H1 (cell line): ENCODE results near the gene PLCL2. TPM values are rescaled to one million over a fixed set of nuclear protein-coding genes. Genes with fewer than 3 reads are reported as not detected.

Experiments used
- CTCF ChIA-PET: fragments of 300-600 bp; sonication (Branson Sonifier 250); formaldehyde crosslinking; loops from one replicate; lab custom pipeline; 2021; ENCODE audit not compliant: partially characterized antibody; lab: Charles Lee
- POLR2A ChIA-PET: fragments of 300-600 bp; sonication (Branson Sonifier 250); formaldehyde crosslinking; loops from one replicate; lab custom pipeline; 2021; ENCODE audit warnings: inconsistent platforms; ENCODE audit not compliant: partially characterized antibody; lab: Charles Lee
- DNase-seq, 2 experiments: peaks; one replicate each; pipeline versions ENCODE4 v3.0.0 to v3.0.0-alpha.2; 2010 to 2022; ENCODE audit warnings: low spot score in 2 of 2, low read depth in 1 of 2, mixed read lengths in 1 of 2
- FAIRE-seq: peaks from 2 replicates; lab custom pipeline; 2011; peaks lifted over from hg19 to GRCh38; lab: Jason Lieb, UNC
- H2AFZ ChIP-seq: 2 replicates; pipeline ENCODE4 v1.8.1; 2012; ENCODE audit warnings: low read length, inconsistent platforms
- H2AK5ac ChIP-seq: 2 replicates; pipeline ENCODE4 v1.6.1; 2013; ENCODE audit warnings: low read depth, low read length
- H2BK120ac ChIP-seq: replicated peaks from 2 replicates; pipeline ENCODE3; 2013; ENCODE audit warnings: low read depth, low read length, inconsistent platforms
- H2BK12ac ChIP-seq: 2 replicates; pipeline ENCODE4 v1.6.1; 2013; ENCODE audit warnings: low read depth, low read length
- H2BK15ac ChIP-seq: 2 replicates; pipeline ENCODE4 v1.6.1; 2013; ENCODE audit warnings: low read length
- H2BK20ac ChIP-seq: 2 replicates; pipeline ENCODE4 v1.6.1; 2013; ENCODE audit warnings: low read length
- H2BK5ac ChIP-seq: 2 replicates; pipeline ENCODE4 v1.6.1; 2013; ENCODE audit warnings: low read depth, low read length
- H3K14ac ChIP-seq: 2 replicates; pipeline ENCODE4 v1.6.1; 2013; ENCODE audit warnings: inconsistent platforms; ENCODE audit not compliant: insufficient read length
- H3K18ac ChIP-seq: 2 replicates; pipeline ENCODE4 v1.6.1; 2013; ENCODE audit warnings: low read length; ENCODE audit errors: extremely low read depth
- H3K23ac ChIP-seq: 2 replicates; pipeline ENCODE4 v1.6.1; 2013; ENCODE audit warnings: inconsistent platforms; ENCODE audit not compliant: insufficient read length
- H3K23me2 ChIP-seq: 2 replicates; pipeline ENCODE4 v1.6.1; 2013; ENCODE audit warnings: low read depth, low read length
- H3K27ac ChIP-seq: 2 replicates; pipeline ENCODE4 v1.6.1; 2011; ENCODE audit warnings: low read depth, low read length, inconsistent platforms
- H3K27me3 ChIP-seq, 4 experiments: replicated peaks in 1 of 4; 1 replicate in 1 of 4; 2 replicates in 3 of 4; pipeline versions ENCODE4 v1.6.1 to v1.8.1; 2011 to 2013; ENCODE audit warnings: low read length in 3 of 4, mild to moderate bottlenecking in 3 of 4, inconsistent platforms in 2 of 4, mixed read lengths in 2 of 4, moderate library complexity in 1 of 4; ENCODE audit not compliant: control insufficient read depth in 3 of 4, insufficient read depth in 3 of 4; ENCODE audit errors: extremely low read depth in 1 of 4
- H3K36me3 ChIP-seq, 4 experiments: 2 replicates each; pipeline versions ENCODE4 v1.6.1 to v1.8.1; 2011 to 2013; ENCODE audit warnings: mild to moderate bottlenecking in 4 of 4, low read length in 3 of 4, moderate library complexity in 2 of 4, control low read depth in 1 of 4, inconsistent platforms in 1 of 4; ENCODE audit not compliant: insufficient read depth in 4 of 4, control insufficient read depth in 2 of 4
- H3K4ac ChIP-seq: replicated peaks from 2 replicates; pipeline ENCODE3; 2013; ENCODE audit warnings: low read length, low read depth, mixed read lengths, inconsistent platforms; ENCODE audit not compliant: insufficient read length
- H3K4me1 ChIP-seq, 4 experiments: replicated peaks in 1 of 4; 1 replicate in 1 of 4; 2 replicates in 3 of 4; pipeline versions ENCODE4 v1.6.1 to v1.8.1; 2011 to 2013; ENCODE audit warnings: low read length in 3 of 4, inconsistent platforms in 2 of 4, mixed read lengths in 1 of 4; ENCODE audit not compliant: insufficient read depth in 4 of 4, control insufficient read depth in 3 of 4
- H3K4me2 ChIP-seq, 2 experiments: 2 replicates each; pipeline versions ENCODE4 v1.6.1 to v1.8.1; 2011 to 2013; ENCODE audit warnings: low read depth in 2 of 2, low read length in 2 of 2, control low read depth in 1 of 2, inconsistent platforms in 1 of 2, mild to moderate bottlenecking in 1 of 2; ENCODE audit not compliant: insufficient read depth in 1 of 2
- H3K4me3 ChIP-seq, 4 experiments: fragments of 200-600, 300-600 bp in 1 of 4; sonication (generic), shearing (Covaris generic), sonication (Bioruptor Twin) in 1 of 4; 2 replicates each; pipeline versions ENCODE4 v1.5.1 to v1.8.1; 2011 to 2016; ENCODE audit warnings: low read length in 4 of 4, low read depth in 3 of 4, control low read depth in 2 of 4, inconsistent platforms in 2 of 4, mild to moderate bottlenecking in 2 of 4, mixed read lengths in 1 of 4, moderate library complexity in 1 of 4; ENCODE audit not compliant: insufficient read depth in 2 of 4; ENCODE audit errors: extremely low read depth in 1 of 4
- H3K56ac ChIP-seq: replicated peaks from 2 replicates; pipeline ENCODE3; 2013; ENCODE audit warnings: low read depth, mild to moderate bottlenecking, mixed read lengths, low read length, inconsistent platforms; ENCODE audit not compliant: insufficient read length
- H3K79me1 ChIP-seq: 2 replicates; pipeline ENCODE4 v1.6.1; 2013; ENCODE audit warnings: low read depth, low read length, control low read depth
- H3K79me2 ChIP-seq, 2 experiments: 2 replicates each; pipeline versions ENCODE4 v1.6.1 to v1.8.1; 2012 to 2013; ENCODE audit warnings: low read length in 2 of 2, mild to moderate bottlenecking in 2 of 2, inconsistent platforms in 1 of 2; ENCODE audit not compliant: insufficient read depth in 2 of 2, control insufficient read depth in 1 of 2
- H3K9ac ChIP-seq, 4 experiments: replicated peaks in 1 of 4; 1 replicate in 1 of 4; 2 replicates in 3 of 4; pipeline versions ENCODE4 v1.6.1 to v1.8.1; 2011 to 2013; ENCODE audit warnings: low read depth in 3 of 4, low read length in 3 of 4, control low read depth in 2 of 4, mild to moderate bottlenecking in 2 of 4, moderate library complexity in 2 of 4, inconsistent platforms in 1 of 4; ENCODE audit errors: extremely low read depth in 1 of 4
- H3K9me3 ChIP-seq, 2 experiments: 2 replicates each; pipeline versions ENCODE4 v1.6.1 to v1.8.1; 2012 to 2013; ENCODE audit warnings: mild to moderate bottlenecking in 2 of 2, moderate library complexity in 2 of 2, control low read depth in 1 of 2, inconsistent platforms in 1 of 2, low read depth in 1 of 2, low read length in 1 of 2, mixed read lengths in 1 of 2; ENCODE audit not compliant: insufficient read depth in 2 of 2
- H4K20me1 ChIP-seq, 2 experiments: replicated peaks in 1 of 2; 2 replicates each; pipeline versions ENCODE3 to v1.8.1; 2011 to 2013; ENCODE audit warnings: inconsistent platforms in 2 of 2, low read length in 2 of 2, mild to moderate bottlenecking in 1 of 2; ENCODE audit not compliant: insufficient read depth in 2 of 2, control insufficient read depth in 1 of 2
- H4K5ac ChIP-seq: 2 replicates; pipeline ENCODE4 v1.6.1; 2013; ENCODE audit warnings: low read length, low read depth, mixed read lengths, inconsistent platforms; ENCODE audit not compliant: insufficient read length
- H4K8ac ChIP-seq: 2 replicates; pipeline ENCODE4 v1.8.0; 2013; ENCODE audit warnings: mild to moderate bottlenecking, moderate library complexity, low read length, inconsistent platforms; ENCODE audit not compliant: insufficient read depth; ENCODE audit errors: extremely low read depth
- H4K91ac ChIP-seq: replicated peaks from 2 replicates; pipeline ENCODE3; 2013; ENCODE audit warnings: low read length, mixed read lengths, inconsistent platforms; ENCODE audit not compliant: insufficient read length
- CEBPB ChIP-seq: IDR thresholded peaks from 2 replicates; pipeline ENCODE4 v1.6.1; 2012; ENCODE audit warnings: low read depth, low read length
- EGR1 ChIP-seq: IDR thresholded peaks from 2 replicates; pipeline ENCODE4 v1.6.1; 2011; ENCODE audit warnings: low read depth, low read length, borderline replicate concordance
- RNF2 ChIP-seq: fragments of 200-900, 300-1000 bp; sonication (generic); IDR thresholded peaks from 2 replicates; pipeline ENCODE4 v1.7.1; 2016; ENCODE audit warnings: borderline replicate concordance, low read depth, mild to moderate bottlenecking, antibody characterized with exemption, low read length; ENCODE audit not compliant: poor library complexity, severe bottlenecking; ENCODE audit errors: missing control alignments
- RXRA ChIP-seq: IDR thresholded peaks from 2 replicates; pipeline ENCODE4 v1.6.1; 2011; ENCODE audit warnings: low read depth, mild to moderate bottlenecking, low read length, moderate library complexity; ENCODE audit not compliant: insufficient read depth
- SP1 ChIP-seq: IDR thresholded peaks from 2 replicates; pipeline ENCODE4 v1.6.1; 2011; ENCODE audit warnings: low read depth, low read length
- WGBS, 2 experiments: shearing (Covaris generic) in 1 of 2; methylation state at CpG; one replicate each; pipeline versions ENCODE4 v1.1.6 to v1.1.7; 2013 to 2015; ENCODE audit warnings: low lambda C conversion rate in 2 of 2, mixed read lengths in 2 of 2, inconsistent platforms in 1 of 2, low coverage in 1 of 2, missing lambda C conversion rate in 1 of 2; ENCODE audit not compliant: insufficient replicate concordance in 2 of 2, insufficient coverage in 1 of 2, insufficient read length in 1 of 2; ENCODE audit errors: extremely low coverage in 1 of 2, missing lambda C conversion rate in 1 of 2; 5-methylcytosine and 5-hydroxymethylcytosine counted together
- polyA plus RNA-seq, 7 experiments: library from polyadenylated mRNA; depleted of rRNA in 3 of 7; stranded (reverse) in 5 of 7; unstranded in 2 of 7; fragments of >200 nt in 5 of 7; fragments of 200-250 nt in 2 of 7; gene quantifications; 1 replicate in 5 of 7; 2 replicates in 1 of 7; 4 replicates in 1 of 7; pipeline versions ENCODE4 v1.2.1 to v1.2.3, GENCODE V29; 2011 to 2013; ENCODE audit warnings: missing spikeins in 2 of 7, mixed read lengths in 2 of 7
- total RNA-seq: library from RNA; stranded (reverse); fragmentation: NEBNext Ultra II Directional; extraction: Animal tissue kit (Norgen Biotek cat#: 25700); gene quantifications from 2 replicates; pipeline ENCODE4 v1.2.1, GENCODE V29; 2021

PLCL2 gene
- total and polyA plus RNA-seq, 2 of the 8 experiments (the other 6 are each of a cell fraction or from before 2014, with no cell fraction given) = 3.5 to 6.8 TPM

DNA sequence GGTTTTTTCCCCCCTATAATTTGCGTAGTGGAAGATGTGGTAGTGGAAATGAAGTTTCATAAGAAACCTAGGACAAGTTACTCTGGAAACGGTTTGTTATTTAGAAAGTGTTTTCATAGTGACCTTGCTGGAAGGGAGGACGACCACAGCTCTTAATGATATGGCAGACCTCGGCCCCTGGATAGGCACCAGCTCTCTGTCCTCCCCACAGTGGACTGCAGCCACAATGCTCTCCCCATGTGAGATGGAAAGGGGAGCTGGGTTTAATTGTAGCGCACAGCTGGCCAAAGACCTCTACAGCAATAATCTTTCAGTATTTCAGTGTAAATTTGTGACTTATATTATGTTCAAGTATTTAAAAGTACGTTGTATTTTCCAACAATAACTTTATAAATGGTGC is 151.2 kb downstream of the PLCL2 start:
- Histone ChIP-seq H3K23ac (no peak overlapping the region), H3K18ac (no peak overlapping the region), H2AK5ac (no peak overlapping the region), H2BK20ac (no peak overlapping the region), H4K8ac (no peak overlapping the region), H4K5ac (no peak overlapping the region), H3K4me1 (peaks cover 0 to 4% (median under 1%) of the 10 kb centered on the region in 4 experiments; a peak in 2 of 7 replicates), H3K27ac (no peak overlapping the region), H3K4me3 (no peak overlapping the region), H3K79me2 (no peaks in the 10 kb centered on the region), H3K27me3 (no peaks in the 10 kb centered on the region), H3K9me3 (no peaks in the 10 kb centered on the region), H4K20me1 (no peaks in the 10 kb centered on the region), H3K4ac (no peak overlapping the region), H2BK5ac (no peak overlapping the region), H2BK12ac (no peak overlapping the region), H4K91ac (no peak overlapping the region), H3K79me1 (no peaks in the 10 kb centered on the region), H3K4me2 (no peak overlapping the region), H3K9ac (no peak overlapping the region), H2BK15ac (no peak overlapping the region), H2AFZ (no peak overlapping the region), H3K14ac (no peak overlapping the region), H2BK120ac (no peak overlapping the region), H3K56ac (no peak overlapping the region), H3K23me2 (no peaks in the 10 kb centered on the region), H3K36me3 (no peaks in the 10 kb centered on the region)
- 90% methylated on average over 6 of the region's 6 CpGs; no CpG with 5 or more reads in 1 of the 2 experiments for WGBS, 2 experiments
- CTCF ChIA-PET = interaction anchor here (1.2 to 2.4 kb wide), 6 partner anchors 12 to 436 kb away, joined by 3 to 8 read pairs (median 4); partner anchors contain the start of gene PLCL2
- TF ChIP-seq EGR1 = no peak
- no peak for TF ChIP-seq RXRA
- no peak for TF ChIP-seq RNF2
- no peak for TF ChIP-seq CEBPB
- TF ChIP-seq SP1 = no peak
- POLR2A ChIA-PET = no interaction called here
- DNase-seq = no peak
- no peak for FAIRE-seq
